Keratinocyte (primary cell): ENCODE measurements around the gene TMEM45A. TPM values are rescaled to one million over a fixed set of nuclear protein-coding genes. Genes with fewer than 3 reads are reported as not detected.

Source experiments
- DNase-seq: peaks from one replicate; pipeline ENCODE4 v3.0.0-alpha.2; 2011; ENCODE audit warnings: low read depth, missing footprints, low spot score
- FAIRE-seq: peaks from 2 replicates; lab custom pipeline; 2011; peaks lifted over from hg19 to GRCh38; lab: Jason Lieb, UNC
- H2AFZ ChIP-seq: 2 replicates; pipeline ENCODE4 v1.6.0; 2012; ENCODE audit warnings: low read length, control low read depth, inconsistent platforms; ENCODE audit not compliant: control insufficient read depth
- H3K27ac ChIP-seq: 2 replicates; pipeline ENCODE4 v1.5.1; 2011; ENCODE audit warnings: low read length; ENCODE audit not compliant: control insufficient read depth, insufficient read depth
- H3K27me3 ChIP-seq: 3 replicates; pipeline ENCODE4 v1.6.0; 2011; ENCODE audit warnings: low read length; ENCODE audit not compliant: control insufficient read depth, insufficient read depth; ENCODE audit errors: extremely low read depth
- H3K36me3 ChIP-seq, 2 experiments: 2 replicates in 1 of 2; 3 replicates in 1 of 2; pipeline ENCODE4 v1.5.1; 2011; ENCODE audit warnings: low read length in 2 of 2, mild to moderate bottlenecking in 1 of 2; ENCODE audit not compliant: control insufficient read depth in 2 of 2, insufficient read depth in 2 of 2; ENCODE audit errors: extremely low read depth in 1 of 2
- H3K4me1 ChIP-seq: 3 replicates; pipeline ENCODE4 v1.5.1; 2011; ENCODE audit warnings: low read length; ENCODE audit not compliant: control insufficient read depth, insufficient read depth; ENCODE audit errors: extremely low read depth
- H3K4me2 ChIP-seq: 3 replicates; pipeline ENCODE4 v1.6.0; 2011; ENCODE audit warnings: low read depth, low read length; ENCODE audit not compliant: control insufficient read depth, insufficient read depth; ENCODE audit errors: extremely low read depth
- H3K4me3 ChIP-seq, 3 experiments: fragments of 200-600 bp in 1 of 3; sonication (generic) in 1 of 3; 2 replicates in 2 of 3; 3 replicates in 1 of 3; pipeline ENCODE4 v1.5.1; 2011 to 2016; ENCODE audit warnings: low read length in 3 of 3, mild to moderate bottlenecking in 3 of 3, control low read depth in 2 of 3, inconsistent platforms in 1 of 3, low read depth in 1 of 3, mixed read lengths in 1 of 3, mixed run types in 1 of 3, moderate library complexity in 1 of 3; ENCODE audit not compliant: control insufficient read depth in 2 of 3, insufficient read depth in 2 of 3; ENCODE audit errors: extremely low read depth in 1 of 3
- H3K79me2 ChIP-seq: 2 replicates; pipeline ENCODE4 v1.6.0; 2012; ENCODE audit warnings: low read length; ENCODE audit not compliant: control insufficient read depth, insufficient read depth
- H3K9ac ChIP-seq: 3 replicates; pipeline ENCODE4 v1.6.0; 2011; ENCODE audit warnings: low read length; ENCODE audit not compliant: control insufficient read depth, insufficient read depth; ENCODE audit errors: extremely low read depth
- H3K9me1 ChIP-seq: 3 replicates; pipeline ENCODE4 v1.6.0; 2011; ENCODE audit warnings: low read length; ENCODE audit not compliant: control insufficient read depth, insufficient read depth; ENCODE audit errors: extremely low read depth
- H3K9me3 ChIP-seq: 2 replicates; pipeline ENCODE4 v1.5.1; 2012; ENCODE audit warnings: low read depth, low read length; ENCODE audit not compliant: control insufficient read depth
- H4K20me1 ChIP-seq: 3 replicates; pipeline ENCODE4 v1.6.0; 2011; ENCODE audit warnings: low read length; ENCODE audit not compliant: control insufficient read depth, insufficient read depth; ENCODE audit errors: extremely low read depth
- EZH2 ChIP-seq: IDR thresholded peaks from one replicate; pipeline ENCODE4 v1.6.1; 2012; ENCODE audit warnings: inconsistent platforms, mild to moderate bottlenecking, low read length, moderate library complexity
- dilution Hi-C: fragments of 300-500 bp; cut with MboI; formaldehyde crosslinking; loops from one replicate; pipeline ENCODE4 v1.7.0; 2020; ENCODE audit warnings: low sequenced_read_pairs; ENCODE audit not compliant: extremely low pct_ligation_motif_present
- polyA plus RNA-seq, 5 experiments: library from polyadenylated mRNA; depleted of rRNA in 3 of 5; stranded (reverse) in 3 of 5; stranded (forward) in 1 of 5; unstranded in 1 of 5; fragments of >200 nt; gene quantifications; 1 replicate in 1 of 5; 2 replicates in 3 of 5; 3 replicates in 1 of 5; pipeline versions ENCODE4 v1.2.1 to v1.2.3, GENCODE V29; 2011 to 2012; ENCODE audit warnings: missing spikeins in 2 of 5, low read depth in 1 of 5, low replicate concordance in 1 of 5
- TF ChIP-seq, protein P1 (sequence below), 3 experiments: IDR thresholded peaks in 1 of 3; conservative IDR thresholded peaks in 1 of 3; optimal IDR thresholded peaks in 1 of 3; 2 replicates in 2 of 3; 3 replicates in 1 of 3; pipeline versions ENCODE3 to v1.5.1; 2011; ENCODE audit warnings: low read length in 3 of 3, mild to moderate bottlenecking in 3 of 3, moderate library complexity in 2 of 3, control low read depth in 1 of 3, inconsistent platforms in 1 of 3; ENCODE audit not compliant: insufficient read depth in 2 of 3; ENCODE audit errors: extremely low read depth in 1 of 3

Gene TMEM45A
- polyA plus RNA-seq, 1 donor (not counting 4 experiments of a cell fraction or from before 2014, with no cell fraction given) = 57.2 TPM

DNA sequence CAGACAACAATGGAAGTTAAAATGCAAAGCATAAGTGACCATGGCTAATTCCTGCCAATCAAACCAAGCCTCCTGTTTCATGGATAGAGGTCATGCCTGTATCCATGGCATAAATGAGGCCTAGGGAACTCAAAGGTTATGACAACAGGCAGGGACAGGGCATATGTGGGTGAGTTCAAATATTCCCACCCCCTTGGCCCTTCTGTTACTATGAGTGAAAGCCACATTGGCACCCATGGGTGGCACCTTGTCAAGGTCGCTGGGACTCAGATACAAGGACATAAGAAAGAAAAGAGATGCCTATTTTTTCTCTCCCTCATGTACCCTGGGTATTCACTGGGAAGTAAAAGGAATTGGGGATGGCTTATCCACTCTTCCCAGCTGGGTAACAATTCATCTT, 25.3 kb upstream of the TMEM45A start:
- Histone ChIP-seq H2AFZ (no peak overlapping the region), H3K36me3 (no peaks in the 10 kb centered on the region), H3K4me1 (peaks cover 4% of the 10 kb centered on the region), H3K9me3 (no peaks in the 10 kb centered on the region), H3K9ac (no peak overlapping the region), H3K4me3 (no peak overlapping the region), H3K9me1 (no peaks in the 10 kb centered on the region), H3K79me2 (no peaks in the 10 kb centered on the region), H3K27ac (no peak overlapping the region), H4K20me1 (no peaks in the 10 kb centered on the region), H3K4me2 (no peak overlapping the region), H3K27me3 (no peaks in the 10 kb centered on the region)
- no peak for DNase-seq
- FAIRE-seq = no peak
- dilution Hi-C loops = no loop called here
- TF ChIP-seq, protein P1, sequence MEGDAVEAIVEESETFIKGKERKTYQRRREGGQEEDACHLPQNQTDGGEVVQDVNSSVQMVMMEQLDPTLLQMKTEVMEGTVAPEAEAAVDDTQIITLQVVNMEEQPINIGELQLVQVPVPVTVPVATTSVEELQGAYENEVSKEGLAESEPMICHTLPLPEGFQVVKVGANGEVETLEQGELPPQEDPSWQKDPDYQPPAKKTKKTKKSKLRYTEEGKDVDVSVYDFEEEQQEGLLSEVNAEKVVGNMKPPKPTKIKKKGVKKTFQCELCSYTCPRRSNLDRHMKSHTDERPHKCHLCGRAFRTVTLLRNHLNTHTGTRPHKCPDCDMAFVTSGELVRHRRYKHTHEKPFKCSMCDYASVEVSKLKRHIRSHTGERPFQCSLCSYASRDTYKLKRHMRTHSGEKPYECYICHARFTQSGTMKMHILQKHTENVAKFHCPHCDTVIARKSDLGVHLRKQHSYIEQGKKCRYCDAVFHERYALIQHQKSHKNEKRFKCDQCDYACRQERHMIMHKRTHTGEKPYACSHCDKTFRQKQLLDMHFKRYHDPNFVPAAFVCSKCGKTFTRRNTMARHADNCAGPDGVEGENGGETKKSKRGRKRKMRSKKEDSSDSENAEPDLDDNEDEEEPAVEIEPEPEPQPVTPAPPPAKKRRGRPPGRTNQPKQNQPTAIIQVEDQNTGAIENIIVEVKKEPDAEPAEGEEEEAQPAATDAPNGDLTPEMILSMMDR (optimal IDR thresholded peaks at IDR 0.05 in 1 of 3, IDR thresholded peaks at IDR 0.05 in 1 of 3, conservative IDR thresholded peaks at IDR 0.05 in 1 of 3; ENCODE audit: extremely low read depth in 1 of 3, insufficient read depth in 2 of 3, low read length in 3 of 3) = no peak
- no peak for TF ChIP-seq EZH2

DNA sequence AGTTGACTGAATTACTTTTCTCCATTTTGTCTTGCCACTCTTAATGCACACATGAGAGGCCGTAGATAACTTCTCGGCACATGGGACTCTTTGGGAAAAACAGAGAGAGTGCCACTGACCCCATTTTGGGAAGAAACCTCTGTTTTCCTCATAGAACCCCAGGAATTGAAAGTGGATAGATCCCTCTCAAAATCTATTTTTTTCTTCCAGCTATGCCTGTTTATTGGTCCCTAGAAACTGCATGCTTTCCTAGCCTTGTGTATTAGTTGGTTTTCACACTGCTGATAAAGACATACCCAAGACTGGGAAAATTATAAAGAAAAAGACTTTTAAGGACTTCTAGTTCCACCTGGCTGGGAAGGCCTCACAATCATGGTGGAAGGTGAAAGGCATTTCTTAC, 23.7 kb upstream of the TMEM45A start:
- no peaks in the 10 kb centered on the region for H3K27me3 ChIP-seq
- no peak overlapping the region for H2AFZ ChIP-seq
- no peaks in the 10 kb centered on the region for H3K9me1 ChIP-seq
- no peaks in the 10 kb centered on the region for H3K36me3 ChIP-seq
- no peak overlapping the region for H3K4me3 ChIP-seq
- no peak overlapping the region for H3K27ac ChIP-seq
- DNase-seq (no peak), FAIRE-seq (no peak)
- TF ChIP-seq, protein P1 (optimal IDR thresholded peaks at IDR 0.05 in 1 of 3, IDR thresholded peaks at IDR 0.05 in 1 of 3, conservative IDR thresholded peaks at IDR 0.05 in 1 of 3; ENCODE audit: extremely low read depth in 1 of 3, insufficient read depth in 2 of 3, low read length in 3 of 3) = no peak
- no peak for TF ChIP-seq EZH2
- H3K9me3 ChIP-seq = no peaks in the 10 kb centered on the region
- H3K9ac ChIP-seq = no peak overlapping the region
- H4K20me1 ChIP-seq = no peaks in the 10 kb centered on the region
- H3K4me2 ChIP-seq = no peak overlapping the region
- dilution Hi-C loops = no loop called here
- H3K79me2 ChIP-seq = no peaks in the 10 kb centered on the region
- peaks cover 4% of the 10 kb centered on the region for H3K4me1 ChIP-seq
